GM10847 (cell line): ENCODE data around the gene KCNIP1.

Experiments used
- POLR2A ChIP-seq: IDR thresholded peaks from 2 replicates; pipeline ENCODE4 v1.6.1; 2011; ENCODE audit not compliant: insufficient read length; ENCODE audit errors: extremely low read depth

The KCNIP1 gene

DNA sequence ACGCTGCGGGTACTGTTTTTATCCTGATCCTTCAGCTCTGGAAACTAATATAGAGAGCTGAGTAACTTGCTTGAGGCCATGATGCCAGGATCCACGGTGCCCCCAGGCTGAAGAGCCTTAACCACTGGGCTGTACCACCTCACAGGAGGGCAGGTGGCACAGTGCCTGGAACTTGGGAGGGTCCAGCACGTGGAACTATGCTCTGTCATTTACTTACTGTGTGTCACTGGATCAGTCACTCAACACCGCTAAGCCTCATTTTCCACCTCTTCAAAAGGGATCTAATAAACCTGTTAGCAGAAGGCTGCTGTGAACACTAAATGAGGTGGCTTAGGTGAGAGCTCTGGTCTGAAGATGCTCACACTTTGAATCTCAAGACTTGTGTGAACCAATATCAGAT, 29.6 kb downstream of the KCNIP1 start:
- TF ChIP-seq POLR2A = no peak

DNA sequence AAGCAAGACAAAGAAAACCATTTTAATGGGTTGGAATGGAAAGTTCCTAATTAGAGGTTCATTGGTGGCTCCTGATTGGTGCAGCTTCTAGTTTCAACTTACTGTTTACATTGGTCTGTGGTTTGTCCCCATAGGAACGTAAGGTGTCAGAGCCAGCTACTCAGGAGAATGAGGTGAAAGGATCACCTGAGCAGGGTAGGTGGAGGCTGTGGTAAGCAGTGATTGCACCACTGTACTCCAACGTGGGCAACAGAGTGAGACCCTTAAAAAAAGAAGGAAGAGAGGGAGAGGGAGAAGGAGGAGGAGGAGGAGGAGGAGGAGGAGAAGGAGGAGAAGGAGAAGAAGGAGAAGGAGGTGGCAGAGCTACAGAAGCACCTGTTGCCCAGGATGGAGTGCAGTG, 30.4 kb downstream of the KCNIP1 start:
- TF ChIP-seq POLR2A = no peak

GRCh38 chr5:170534941-170535340, 31.1 kb downstream of the KCNIP1 start:
- no peak for TF ChIP-seq POLR2A

- no peak for TF ChIP-seq POLR2A
These were observed 32.7 kb downstream of the KCNIP1 start for GRCh38 chr5:170536525-170536924.

DNA sequence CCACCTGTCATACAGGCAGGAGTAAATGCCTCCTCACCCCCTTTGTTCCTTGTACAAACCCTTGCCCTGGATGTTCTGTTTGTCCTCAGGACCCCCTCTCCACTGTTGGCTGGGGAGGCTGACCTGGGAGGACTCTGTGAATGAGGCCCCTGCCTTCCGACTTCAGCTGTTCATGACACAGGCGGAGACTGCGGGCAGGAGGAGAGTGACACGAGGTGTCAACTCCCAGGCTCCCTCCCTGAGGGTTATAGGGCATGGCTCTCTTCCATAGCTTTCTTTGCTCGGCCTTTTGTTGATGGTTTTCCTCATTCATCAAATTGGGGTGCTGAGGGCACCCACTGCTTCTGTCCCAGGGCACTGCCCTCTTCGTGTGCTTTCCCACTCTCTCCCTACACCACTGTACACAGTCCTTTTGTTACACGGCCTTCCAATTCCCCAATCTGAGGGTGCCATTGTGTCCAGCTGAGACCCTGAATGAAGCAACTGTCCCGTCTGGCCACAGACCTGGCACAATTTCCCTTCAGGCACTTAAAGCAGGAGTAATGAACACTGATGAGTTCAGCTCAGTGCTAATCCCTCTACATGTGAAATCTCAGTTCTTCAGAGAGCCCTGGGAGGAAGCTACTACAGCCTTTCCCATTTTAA, 33.8 kb downstream of the KCNIP1 start:
- no peak for TF ChIP-seq POLR2A

DNA sequence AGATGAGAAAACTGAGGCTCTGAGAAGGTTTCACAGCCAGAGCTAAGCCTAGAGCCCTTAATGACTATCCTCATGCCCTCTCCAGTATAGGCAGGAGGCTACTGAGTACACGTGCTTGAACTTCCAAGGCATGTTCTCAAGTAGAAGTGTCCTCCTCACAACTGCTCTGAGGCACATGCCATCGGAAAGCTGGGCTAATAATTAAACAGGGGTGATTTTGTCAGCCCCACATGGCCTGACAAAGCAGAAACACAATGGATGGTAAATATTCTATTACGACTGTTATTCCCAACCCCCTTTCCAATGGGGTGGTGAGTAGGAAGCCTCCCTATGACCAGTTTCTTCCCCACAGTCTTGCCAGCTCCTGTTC, 34.3 kb downstream of the KCNIP1 start:
- TF ChIP-seq POLR2A = no peak

- no peak for TF ChIP-seq POLR2A
These were observed 35.1 kb downstream of the KCNIP1 start for GRCh38 chr5:170538696-170539586.

GRCh38 chr5:170540271-170540670, 36.5 kb downstream of the KCNIP1 start:
- TF ChIP-seq POLR2A = no peak

GRCh38 chr5:170541146-170541769, 37.4 kb downstream of the KCNIP1 start:
- TF ChIP-seq POLR2A = no peak

DNA sequence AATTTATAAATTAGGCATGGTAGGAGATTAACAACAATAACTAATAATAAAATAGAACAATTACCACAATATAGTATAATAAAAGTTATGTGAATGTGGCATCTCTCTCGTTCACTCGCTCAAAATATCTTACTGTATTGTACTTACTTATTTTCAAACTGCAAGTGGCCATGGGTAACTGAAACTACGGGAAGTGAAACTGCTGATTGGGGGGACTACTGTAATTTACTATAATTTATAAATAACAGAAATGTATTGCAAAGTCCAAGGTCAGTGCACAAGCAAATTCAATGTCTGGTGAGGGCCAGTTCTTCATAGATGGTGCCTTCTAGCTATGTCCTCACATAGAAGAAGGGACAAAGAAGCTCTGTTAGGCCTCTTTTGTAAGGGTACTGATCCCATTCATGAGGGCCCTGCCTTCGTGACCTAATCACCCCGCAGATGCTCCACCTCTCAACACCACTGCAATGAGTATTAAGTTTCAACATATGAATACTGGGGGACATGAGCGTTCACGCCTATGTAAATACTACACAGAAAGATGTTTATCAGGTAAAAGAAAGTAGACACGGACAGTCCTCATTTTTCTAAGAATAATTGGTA, 39.0 kb downstream of the KCNIP1 start:
- TF ChIP-seq POLR2A = no peak

DNA sequence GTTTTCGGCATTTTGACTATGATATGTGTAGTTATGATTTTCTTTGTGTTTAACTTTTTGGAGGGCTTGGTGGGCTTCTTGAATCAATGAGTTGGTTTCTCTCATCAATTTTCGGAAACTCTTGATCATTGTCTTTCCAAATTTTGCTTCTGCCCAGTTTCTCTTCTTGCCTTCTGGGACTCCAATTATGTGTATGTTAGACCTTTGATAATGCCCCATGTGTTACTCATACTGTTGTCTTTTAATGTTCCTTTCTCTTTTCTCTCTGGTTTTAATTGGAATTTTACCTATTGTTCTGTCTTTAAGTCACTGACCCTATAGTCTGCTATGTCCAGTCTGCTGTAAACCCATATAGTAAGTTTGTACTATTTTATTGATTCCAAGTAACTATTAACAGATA, 41.5 kb downstream of the KCNIP1 start:
- no peak for TF ChIP-seq POLR2A

DNA sequence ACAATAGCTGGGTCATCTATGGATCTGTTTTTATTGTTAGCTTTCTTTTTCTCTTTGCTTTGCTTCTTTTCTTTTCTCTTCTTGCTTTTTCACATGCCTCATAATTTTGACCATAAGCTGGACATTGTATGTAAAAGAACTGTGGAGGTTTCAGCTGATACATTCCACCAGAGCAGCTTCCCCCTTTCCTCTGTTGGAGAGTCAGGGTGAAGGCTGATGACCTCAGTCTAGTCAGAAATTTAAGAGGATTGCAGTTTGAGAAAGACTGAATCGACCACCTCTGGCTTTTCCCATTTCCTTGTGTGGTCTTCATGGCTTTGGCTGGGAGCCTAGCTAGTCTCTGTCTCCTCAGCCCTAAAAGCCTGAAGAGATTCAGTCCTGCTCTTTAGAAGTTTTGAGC, 42.0 kb downstream of the KCNIP1 start:
- TF ChIP-seq POLR2A = no peak

DNA sequence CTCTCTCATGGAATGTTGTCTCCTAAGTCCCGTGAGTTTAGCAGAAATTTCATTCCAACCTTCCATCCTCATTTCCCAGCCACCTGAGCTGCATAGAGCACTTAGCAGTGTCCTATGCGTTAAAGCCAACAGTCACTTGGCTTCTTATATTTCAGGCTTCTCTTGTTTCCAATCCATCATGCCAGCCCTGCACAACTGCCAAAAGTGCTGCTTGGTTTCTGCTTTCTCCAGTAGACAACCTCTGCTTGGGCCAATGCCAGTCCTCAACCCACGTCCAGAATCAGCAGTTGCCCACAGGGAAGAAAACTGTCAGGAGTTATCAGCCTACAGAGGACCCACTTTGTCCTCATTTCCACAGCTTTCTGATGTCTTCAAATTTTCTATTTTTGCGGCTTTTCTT, 42.5 kb downstream of the KCNIP1 start:
- no peak for TF ChIP-seq POLR2A

DNA sequence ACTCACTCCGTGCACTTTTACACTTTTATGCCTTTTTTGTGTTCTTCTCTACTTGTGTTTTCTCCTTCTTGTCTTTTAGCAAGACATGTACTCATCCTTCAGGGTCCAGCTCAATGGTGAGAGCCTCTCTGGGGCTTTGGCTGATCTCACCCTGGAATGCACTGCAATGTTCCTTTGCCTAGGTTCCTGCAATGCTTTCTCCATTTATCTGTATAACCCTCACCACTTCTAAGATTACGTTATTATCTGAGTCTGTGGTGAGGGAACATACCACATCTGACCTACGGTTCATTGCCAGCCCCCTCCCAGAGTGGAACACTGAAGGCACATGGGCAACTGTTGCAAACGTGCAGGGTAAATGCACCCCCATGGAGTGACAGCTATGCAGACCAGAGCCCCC, 47.3 kb downstream of the KCNIP1 start:
- no peak for TF ChIP-seq POLR2A

DNA sequence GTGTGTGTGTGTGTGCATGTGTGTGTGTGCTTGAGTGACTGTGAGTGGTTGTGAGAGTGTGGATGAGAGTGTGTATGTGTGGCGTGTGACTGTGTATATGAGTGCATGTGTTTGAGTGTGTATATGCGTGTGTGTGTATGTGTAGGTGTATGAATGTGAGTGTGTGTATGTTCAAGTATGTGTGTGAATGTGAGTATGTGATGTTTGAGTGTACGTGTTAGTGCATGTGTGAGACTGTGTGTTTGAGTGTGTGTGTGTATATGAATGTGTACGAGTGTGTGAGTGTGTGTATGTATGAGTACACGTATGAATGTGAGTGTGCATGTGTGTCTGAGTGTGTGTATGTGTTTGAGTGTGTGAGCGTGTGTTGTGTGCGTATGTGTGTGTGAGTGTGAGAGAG, 47.8 kb downstream of the KCNIP1 start:
- TF ChIP-seq POLR2A = no peak

- no peak for TF ChIP-seq POLR2A
These were observed 48.8 kb downstream of the KCNIP1 start for GRCh38 chr5:170552621-170553115.
